ENCODE data around the gene NUDT5.
"Not testable (repeated sequence)": the region's sequence is repeated elsewhere in the genome, so short reads cannot be mapped to it uniquely, and the experiment has no call there.

Gene NUDT5

GRCh38 chr10:12202226-12202625 is 6.5 kb upstream of the NUDT5 start:
- no peak for DNase-seq

GRCh38 chr10:12201543-12201942 is 5.9 kb upstream of the NUDT5 start:
- no peak for DNase-seq

GRCh38 chr10:12200850-12201249 is 5.2 kb upstream of the NUDT5 start:
- no peak for DNase-seq

GRCh38 chr10:12198156-12198555 is 2.5 kb upstream of the NUDT5 start:
- no peak for DNase-seq

GRCh38 chr10:12196531-12197211 is 980 bp upstream of the NUDT5 start:
- no peak for DNase-seq

GRCh38 chr10:12195281-12195602 is 449 bp downstream of the NUDT5 start:
- DNase-seq, result no peak

- DNase-seq, result peak in 1 of 4 experiments; percentile 22
These were observed 879 bp downstream of the NUDT5 start for GRCh38 chr10:12194752-12195271.

GRCh38 chr10:12193193-12193592 is 2.5 kb downstream of the NUDT5 start:
- no peak for DNase-seq

- DNase-seq, result no peak
These were observed 4.0 kb downstream of the NUDT5 start for GRCh38 chr10:12191715-12192114.

GRCh38 chr10:12189426-12189825 is 6.3 kb downstream of the NUDT5 start:
- no peak for DNase-seq

GRCh38 chr10:12188656-12189055 is 7.0 kb downstream of the NUDT5 start:
- DNase-seq, result no peak

GRCh38 chr10:12187321-12187905 is 8.3 kb downstream of the NUDT5 start:
- DNase-seq, result no peak

- no peak for DNase-seq
These were observed 9.4 kb downstream of the NUDT5 start for GRCh38 chr10:12186323-12186722.

GRCh38 chr10:12184165-12184564 is 11.5 kb downstream of the NUDT5 start:
- DNase-seq, result no peak

GRCh38 chr10:12181065-12181775 is 14.5 kb downstream of the NUDT5 start:
- peak in 2 of 4 experiments; percentile 7 to 19 for DNase-seq

- DNase-seq, result no peak
These were observed 15.3 kb downstream of the NUDT5 start for GRCh38 chr10:12180221-12180974.

GRCh38 chr10:12179606-12180170 is 16.0 kb downstream of the NUDT5 start:
- DNase-seq, result no peak

- no peak for DNase-seq
These were observed 18.0 kb downstream of the NUDT5 start for GRCh38 chr10:12177642-12178041.

GRCh38 chr10:12171512-12171911 is 24.2 kb downstream of the NUDT5 start:
- not testable (repeated sequence) for DNase-seq

GRCh38 chr10:12165999-12166775 is 29.5 kb downstream of the NUDT5 start:
- no peak for DNase-seq

GRCh38 chr10:12165036-12165435 is 30.7 kb downstream of the NUDT5 start:
- DNase-seq, result no peak

GRCh38 chr10:12164085-12164484 is 31.6 kb downstream of the NUDT5 start:
- DNase-seq, result no peak
